ENCODE measurements around the gene EGLN1.

DNA sequence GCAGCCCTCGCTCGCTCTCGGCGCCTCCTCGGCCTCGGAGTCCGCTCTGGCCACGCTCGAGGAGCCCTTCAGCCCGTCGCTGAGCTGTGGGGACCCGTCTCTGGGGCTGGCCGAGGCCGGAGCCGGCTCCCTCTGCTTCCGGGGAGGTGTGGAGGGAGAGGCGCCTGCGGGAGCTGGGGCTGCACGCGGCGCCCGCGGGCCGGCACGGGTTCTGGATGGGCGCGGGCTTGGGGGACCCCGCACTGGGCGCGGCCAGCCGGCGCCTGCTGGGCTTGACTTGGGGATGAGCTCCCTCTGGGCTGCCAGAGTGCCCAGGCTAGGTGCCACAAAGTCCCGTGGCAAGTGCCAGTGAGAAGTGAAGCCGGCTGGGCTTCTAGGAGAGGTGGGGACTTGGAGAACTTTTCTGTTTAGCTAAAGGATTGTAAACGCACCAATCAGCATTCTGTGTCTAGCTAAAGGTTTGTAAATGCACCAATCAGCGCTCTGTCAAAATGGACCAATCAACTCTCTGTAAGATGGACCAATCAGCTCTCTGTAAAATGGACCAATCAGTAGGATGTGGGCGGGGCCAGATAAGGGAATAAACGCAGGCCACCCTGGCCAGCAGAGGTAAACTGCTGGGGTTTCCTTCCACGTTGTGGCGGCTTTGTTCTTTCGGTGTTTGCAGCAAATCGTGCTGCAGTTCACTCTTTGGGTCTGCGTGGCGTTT lies 104.6 kb downstream of the EGLN1 start:
- TF ChIP-seq, protein P1, sequence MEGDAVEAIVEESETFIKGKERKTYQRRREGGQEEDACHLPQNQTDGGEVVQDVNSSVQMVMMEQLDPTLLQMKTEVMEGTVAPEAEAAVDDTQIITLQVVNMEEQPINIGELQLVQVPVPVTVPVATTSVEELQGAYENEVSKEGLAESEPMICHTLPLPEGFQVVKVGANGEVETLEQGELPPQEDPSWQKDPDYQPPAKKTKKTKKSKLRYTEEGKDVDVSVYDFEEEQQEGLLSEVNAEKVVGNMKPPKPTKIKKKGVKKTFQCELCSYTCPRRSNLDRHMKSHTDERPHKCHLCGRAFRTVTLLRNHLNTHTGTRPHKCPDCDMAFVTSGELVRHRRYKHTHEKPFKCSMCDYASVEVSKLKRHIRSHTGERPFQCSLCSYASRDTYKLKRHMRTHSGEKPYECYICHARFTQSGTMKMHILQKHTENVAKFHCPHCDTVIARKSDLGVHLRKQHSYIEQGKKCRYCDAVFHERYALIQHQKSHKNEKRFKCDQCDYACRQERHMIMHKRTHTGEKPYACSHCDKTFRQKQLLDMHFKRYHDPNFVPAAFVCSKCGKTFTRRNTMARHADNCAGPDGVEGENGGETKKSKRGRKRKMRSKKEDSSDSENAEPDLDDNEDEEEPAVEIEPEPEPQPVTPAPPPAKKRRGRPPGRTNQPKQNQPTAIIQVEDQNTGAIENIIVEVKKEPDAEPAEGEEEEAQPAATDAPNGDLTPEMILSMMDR (IDR thresholded peaks at IDR 0.05): no peak
- TF ChIP-seq POLR2A (IDR thresholded peaks at IDR 0.05): no peak
